Measurements from ENCODE around the gene SNX9. TPM values are rescaled to one million over a fixed set of nuclear protein-coding genes. Genes with fewer than 3 reads are reported as not detected.
"Not testable (repeated sequence)": the region's sequence is repeated elsewhere in the genome, so short reads cannot be mapped to it uniquely, and the experiment has no call there.

SNX9 gene
- total and polyA plus RNA-seq, 10 of the 15 experiments (the other 5 are each of a cell fraction or from before 2014, with no cell fraction given) = 0.03 to 2.0 (median 0.37) TPM

GRCh38 chr6:157842212-157842611 is 19.2 kb downstream of the SNX9 start:
- ChIA-PET SMC1A (ENCODE audit: uncharacterized antibody, unreplicated experiment) (no interaction called here), RAD21 (ENCODE audit: unreplicated experiment) (interaction anchor here (1.0 kb wide), 1 partner anchor 380 kb away, joined by 3 read pairs; no protein-coding TSS in a partner anchor), POLR2A (no interaction called here), CTCF (no interaction called here)
- no peak overlapping the region for H3K9ac ChIP-seq (ENCODE audit: control insufficient read depth, insufficient read depth, low read length)
- peaks cover 0 to 1% of the 10 kb centered on the region in 2 experiments; a peak in 1 of 4 replicates for H3K27me3 ChIP-seq (replicated peaks in 1 of 2; ENCODE audit: control insufficient read depth in 2 of 2, insufficient read depth in 2 of 2, low read length in 1 of 2)
- H4K20me1 ChIP-seq (ENCODE audit: control insufficient read depth, insufficient read depth) = no peaks in the 10 kb centered on the region
- no peak for DNase-seq (ENCODE audit: low read depth, low spot score)
- TF ChIP-seq NR2F1 (conservative IDR thresholded peaks at IDR 0.05) (no peak), MTA2 (IDR thresholded peaks at IDR 0.05; ENCODE audit: low read depth) (no peak), RB1 (IDR thresholded peaks at IDR 0.05; ENCODE audit: borderline replicate concordance) (no peak), HCFC1 (IDR thresholded peaks at IDR 0.05; ENCODE audit: low read length) (no peak), POLR2AphosphoS5 (IDR thresholded peaks at IDR 0.05; ENCODE audit: low read length) (no peak)
- TF ChIP-seq, protein P1, sequence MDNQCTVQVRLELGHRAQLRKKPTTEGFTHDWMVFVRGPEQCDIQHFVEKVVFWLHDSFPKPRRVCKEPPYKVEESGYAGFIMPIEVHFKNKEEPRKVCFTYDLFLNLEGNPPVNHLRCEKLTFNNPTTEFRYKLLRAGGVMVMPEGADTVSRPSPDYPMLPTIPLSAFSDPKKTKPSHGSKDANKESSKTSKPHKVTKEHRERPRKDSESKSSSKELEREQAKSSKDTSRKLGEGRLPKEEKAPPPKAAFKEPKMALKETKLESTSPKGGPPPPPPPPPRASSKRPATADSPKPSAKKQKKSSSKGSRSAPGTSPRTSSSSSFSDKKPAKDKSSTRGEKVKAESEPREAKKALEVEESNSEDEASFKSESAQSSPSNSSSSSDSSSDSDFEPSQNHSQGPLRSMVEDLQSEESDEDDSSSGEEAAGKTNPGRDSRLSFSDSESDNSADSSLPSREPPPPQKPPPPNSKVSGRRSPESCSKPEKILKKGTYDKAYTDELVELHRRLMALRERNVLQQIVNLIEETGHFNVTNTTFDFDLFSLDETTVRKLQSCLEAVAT (IDR thresholded peaks at IDR 0.05) = no peak
- TF ChIP-seq, protein P2, sequence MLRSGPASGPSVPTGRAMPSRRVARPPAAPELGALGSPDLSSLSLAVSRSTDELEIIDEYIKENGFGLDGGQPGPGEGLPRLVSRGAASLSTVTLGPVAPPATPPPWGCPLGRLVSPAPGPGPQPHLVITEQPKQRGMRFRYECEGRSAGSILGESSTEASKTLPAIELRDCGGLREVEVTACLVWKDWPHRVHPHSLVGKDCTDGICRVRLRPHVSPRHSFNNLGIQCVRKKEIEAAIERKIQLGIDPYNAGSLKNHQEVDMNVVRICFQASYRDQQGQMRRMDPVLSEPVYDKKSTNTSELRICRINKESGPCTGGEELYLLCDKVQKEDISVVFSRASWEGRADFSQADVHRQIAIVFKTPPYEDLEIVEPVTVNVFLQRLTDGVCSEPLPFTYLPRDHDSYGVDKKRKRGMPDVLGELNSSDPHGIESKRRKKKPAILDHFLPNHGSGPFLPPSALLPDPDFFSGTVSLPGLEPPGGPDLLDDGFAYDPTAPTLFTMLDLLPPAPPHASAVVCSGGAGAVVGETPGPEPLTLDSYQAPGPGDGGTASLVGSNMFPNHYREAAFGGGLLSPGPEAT (IDR thresholded peaks at IDR 0.05; ENCODE audit: low read depth) = no peak
- H3K27ac ChIP-seq (ENCODE audit: control insufficient read depth, insufficient read depth) = no peak overlapping the region
- no peaks in the 10 kb centered on the region for H3K79me2 ChIP-seq (ENCODE audit: control insufficient read depth, insufficient read depth, low read length)
- H2AFZ ChIP-seq (ENCODE audit: control insufficient read depth, low read depth, low read length) = no peak overlapping the region
- no peaks in the 10 kb centered on the region; the same call in 1 of the 3 replicates for H3K9me3 ChIP-seq (replicated peaks; ENCODE audit: control insufficient read depth, insufficient read depth, low read length)
- H3K4me3 ChIP-seq = no peak overlapping the region
- H3K36me3 ChIP-seq (ENCODE audit: control insufficient read depth in 2 of 2, insufficient read depth in 2 of 2, low read length in 1 of 2) = no peaks in the 10 kb centered on the region
- in situ Hi-C loops (cut with MboI) (no loop called here), intact Hi-C loops (cut with micrococcal nuclease; ENCODE audit: unreplicated experiment) (no loop called here)
- no TSS peak for BruUV-seq (replicated peaks)
- H3K4me1 ChIP-seq (ENCODE audit: control insufficient read depth, insufficient read depth, low read length) = peaks cover 21% of the 10 kb centered on the region
- no peak for FAIRE-seq
- no peak for ATAC-seq
- no peak overlapping the region for H3K4me2 ChIP-seq (ENCODE audit: control insufficient read depth, insufficient read depth)
- 96% methylated on average over 4 of the region's 4 CpGs for WGBS (ENCODE audit: insufficient coverage, insufficient replicate concordance, low lambda C conversion rate, missing lambda C conversion rate)

- ATAC-seq; intact Hi-C loops (cut with micrococcal nuclease; ENCODE audit: unreplicated experiment); H4K20me1 ChIP-seq (ENCODE audit: control insufficient read depth, insufficient read depth); H3K4me2 ChIP-seq (ENCODE audit: control insufficient read depth, insufficient read depth); H3K9ac ChIP-seq (ENCODE audit: control insufficient read depth, insufficient read depth, low read length); H3K9me3 ChIP-seq (replicated peaks; ENCODE audit: control insufficient read depth, insufficient read depth, low read length); H2AFZ ChIP-seq (ENCODE audit: control insufficient read depth, low read depth, low read length); FAIRE-seq; in situ Hi-C loops (cut with MboI); H3K36me3 ChIP-seq (ENCODE audit: control insufficient read depth in 2 of 2, insufficient read depth in 2 of 2, low read length in 1 of 2); POLR2A ChIA-PET; BruUV-seq (replicated peaks); H3K27me3 ChIP-seq (replicated peaks in 1 of 2; ENCODE audit: control insufficient read depth in 2 of 2, insufficient read depth in 2 of 2, low read length in 1 of 2); H3K4me3 ChIP-seq; H3K27ac ChIP-seq (ENCODE audit: control insufficient read depth, insufficient read depth); H3K79me2 ChIP-seq (ENCODE audit: control insufficient read depth, insufficient read depth, low read length); DNase-seq (ENCODE audit: low read depth, low spot score): not testable (repeated sequence)
- ChIA-PET CTCF (interaction anchor here (0.9 kb wide), 1 partner anchor 84 kb away, joined by 4 read pairs; no protein-coding TSS in a partner anchor), SMC1A (ENCODE audit: uncharacterized antibody, unreplicated experiment) (interaction anchor here (1.2 to 1.4 kb wide), 2 partner anchors 11 to 14 kb away, joined by 3 to 4 read pairs; no protein-coding TSS in a partner anchor), RAD21 (ENCODE audit: unreplicated experiment) (interaction anchor here (1.3 kb wide), 1 partner anchor 80 kb away, joined by 3 read pairs; no protein-coding TSS in a partner anchor)
- H3K4me1 ChIP-seq (ENCODE audit: control insufficient read depth, insufficient read depth, low read length) = peaks cover 21% of the 10 kb centered on the region
- WGBS (ENCODE audit: insufficient coverage, insufficient replicate concordance, low lambda C conversion rate, missing lambda C conversion rate) = 89% methylated on average over 3 of the region's 3 CpGs
Measured at GRCh38 chr6:157844196-157844595, 21.1 kb downstream of the SNX9 start.
